ENCODE measurements around the gene GDF9.

DNA sequence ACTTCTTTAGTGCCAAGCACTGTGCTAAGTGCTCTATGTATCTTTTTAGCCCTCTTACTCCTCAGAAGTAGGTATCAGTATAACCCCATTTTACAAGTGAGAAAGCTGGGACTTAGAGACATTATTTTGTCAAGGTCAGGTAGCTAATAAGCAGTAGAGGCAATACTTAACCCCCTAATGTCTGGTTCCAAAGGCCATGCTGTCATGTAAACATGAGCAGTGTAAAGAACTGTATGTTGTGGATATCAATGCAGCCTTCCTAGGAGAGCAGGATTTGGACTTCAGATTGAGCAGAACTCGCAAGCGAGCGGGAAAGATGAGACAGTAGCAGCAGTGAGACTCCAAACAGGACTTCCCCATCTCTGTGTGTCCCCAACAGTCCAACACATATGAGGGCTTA, 32.2 kb downstream of the GDF9 start:
- no peak for TF ChIP-seq POLR2A (IDR thresholded peaks at IDR 0.05)
- TF ChIP-seq, protein P1, sequence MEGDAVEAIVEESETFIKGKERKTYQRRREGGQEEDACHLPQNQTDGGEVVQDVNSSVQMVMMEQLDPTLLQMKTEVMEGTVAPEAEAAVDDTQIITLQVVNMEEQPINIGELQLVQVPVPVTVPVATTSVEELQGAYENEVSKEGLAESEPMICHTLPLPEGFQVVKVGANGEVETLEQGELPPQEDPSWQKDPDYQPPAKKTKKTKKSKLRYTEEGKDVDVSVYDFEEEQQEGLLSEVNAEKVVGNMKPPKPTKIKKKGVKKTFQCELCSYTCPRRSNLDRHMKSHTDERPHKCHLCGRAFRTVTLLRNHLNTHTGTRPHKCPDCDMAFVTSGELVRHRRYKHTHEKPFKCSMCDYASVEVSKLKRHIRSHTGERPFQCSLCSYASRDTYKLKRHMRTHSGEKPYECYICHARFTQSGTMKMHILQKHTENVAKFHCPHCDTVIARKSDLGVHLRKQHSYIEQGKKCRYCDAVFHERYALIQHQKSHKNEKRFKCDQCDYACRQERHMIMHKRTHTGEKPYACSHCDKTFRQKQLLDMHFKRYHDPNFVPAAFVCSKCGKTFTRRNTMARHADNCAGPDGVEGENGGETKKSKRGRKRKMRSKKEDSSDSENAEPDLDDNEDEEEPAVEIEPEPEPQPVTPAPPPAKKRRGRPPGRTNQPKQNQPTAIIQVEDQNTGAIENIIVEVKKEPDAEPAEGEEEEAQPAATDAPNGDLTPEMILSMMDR (IDR thresholded peaks at IDR 0.05): no peak

Data from thyroid gland (tissue), 4 donors.